Stomach (tissue), 4 donors: ENCODE data around the gene SMPD3.

Experiments
- CTCF ChIP-seq, 7 experiments: fragments of 450-650 bp in 4 of 7; fragments of 200-600 bp in 3 of 7; sonication (generic) in 3 of 7; IDR thresholded peaks; one replicate each; pipeline ENCODE4 v1.5.1; 2016 to 2019; ENCODE audit warnings: antibody characterized with exemption in 7 of 7, control low read depth in 2 of 7, mild to moderate bottlenecking in 1 of 7
- POLR2A ChIP-seq, 4 donors: fragments of 450-650 bp; IDR thresholded peaks; one replicate each; pipeline ENCODE4 v1.6.1; 2016; ENCODE audit warnings: antibody characterized with exemption in 4 of 4, control low read depth in 2 of 4, mild to moderate bottlenecking in 1 of 4, moderate library complexity in 1 of 4

- no peak for TF ChIP-seq POLR2A (IDR thresholded peaks at IDR 0.05)
- no peak for TF ChIP-seq CTCF (IDR thresholded peaks at IDR 0.05)
Measured at GRCh38 chr16:68488554-68488953, 40.2 kb upstream of the SMPD3 start.
